Activated CD4-positive, alpha-beta T cell treated with anti-CD3 and anti-CD28 coated beads, Interleukin-2, amount 50 U/mL, for 4 hours (primary cell): ENCODE results near the gene EVA1B.

ENCODE experiments used
- DNase-seq, 2 experiments: peaks; one replicate each; pipeline ENCODE4 v3.0.0-alpha.2; 2020

The EVA1B gene

DNA sequence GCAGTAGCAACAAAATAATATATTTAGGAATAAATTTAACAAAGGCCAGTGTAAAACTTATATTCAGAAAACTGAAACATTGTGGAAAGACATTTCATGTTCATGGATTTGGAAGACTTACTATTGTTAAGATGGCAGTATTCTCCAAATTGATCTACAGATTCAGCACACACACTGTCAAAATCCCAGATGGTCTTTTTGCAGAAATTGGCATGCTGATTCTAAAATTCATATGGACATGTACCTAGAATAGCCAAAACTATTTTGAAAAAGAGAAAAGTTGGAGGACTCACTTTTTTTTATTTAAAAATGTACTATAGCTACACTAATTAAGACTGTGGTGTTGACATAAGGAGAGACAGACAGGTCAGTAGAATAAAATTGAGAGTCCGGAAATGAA, 49.2 kb downstream of the EVA1B start:
- DNase-seq: no peak

DNA sequence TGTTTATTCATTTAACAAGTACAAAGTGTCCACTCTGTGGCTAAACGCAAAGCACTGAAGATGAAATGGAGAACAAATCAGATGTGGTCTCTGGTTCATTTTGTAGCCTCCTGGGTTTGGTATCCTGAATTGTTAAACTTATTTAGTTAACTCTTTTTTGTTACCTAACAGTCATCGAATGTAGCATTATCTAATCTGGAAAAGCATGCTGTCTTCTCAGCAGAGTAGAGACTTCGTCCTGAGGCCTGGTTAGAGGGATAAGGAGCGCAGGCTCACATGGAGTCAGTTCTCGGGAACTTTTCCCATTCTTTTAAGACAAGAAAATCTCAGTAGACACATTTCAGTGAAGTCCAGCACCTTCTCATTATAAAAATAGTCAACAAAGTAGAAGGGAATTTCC, 50.4 kb downstream of the EVA1B start:
- DNase-seq: no peak
